GM19239 (cell line): Measurements from ENCODE around the gene RNU7-1.
A peak's percentile ranks its signal among the peaks of the same experiment; 100 is the strongest.

ENCODE experiments used
- DNase-seq: peaks from one replicate; pipeline ENCODE4 v3.0.0; 2011; ENCODE audit warnings: low spot score; ENCODE audit not compliant: insufficient read length
- FAIRE-seq: peaks from 2 replicates; lab custom pipeline; 2011; peaks lifted over from hg19 to GRCh38; lab: Jason Lieb, UNC

The RNU7-1 gene

GRCh38 chr12:6951551-6952120, 8.0 kb downstream of the RNU7-1 start:
- FAIRE-seq = no peak
- no peak for DNase-seq

DNA sequence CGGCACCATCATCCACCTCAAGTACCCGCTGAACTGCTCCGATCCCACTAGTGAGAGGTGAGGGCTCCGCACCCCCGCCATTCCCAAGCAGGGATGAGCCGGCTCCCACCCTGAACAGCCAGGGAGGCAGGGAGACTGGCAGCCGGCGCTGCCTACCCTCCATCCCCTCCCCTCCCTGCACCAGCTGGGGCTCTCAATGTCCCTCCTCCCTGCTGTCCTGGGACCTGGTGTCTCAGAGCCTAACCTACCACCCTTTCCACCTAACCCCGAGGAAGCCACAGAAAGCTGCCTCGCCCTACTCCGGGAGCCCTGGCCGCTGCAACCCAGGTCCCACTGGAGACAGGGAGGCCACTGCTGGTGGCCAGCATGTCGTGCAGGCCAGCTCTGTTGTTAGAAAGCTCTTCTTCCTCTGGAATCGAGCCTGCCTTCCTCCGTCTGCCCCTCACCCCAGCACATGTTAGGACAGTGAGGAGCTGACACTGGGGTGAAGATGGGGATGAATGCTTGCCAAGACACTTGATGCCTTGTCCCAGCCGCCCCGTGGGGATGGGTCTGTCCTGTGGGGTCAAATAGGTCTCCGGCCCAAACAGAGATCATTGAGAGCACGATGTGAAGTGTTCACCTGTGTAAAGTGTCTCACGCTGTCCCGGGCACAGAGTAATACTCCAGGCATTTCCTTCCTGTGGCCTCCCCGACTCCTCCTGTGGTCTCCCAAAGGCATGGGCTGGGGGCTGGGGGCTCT, 8.7 kb downstream of the RNU7-1 start:
- DNase-seq = no peak
- FAIRE-seq = peak; percentile 62

GRCh38 chr12:6952863-6953441, 9.3 kb downstream of the RNU7-1 start:
- DNase-seq (no peak), FAIRE-seq (no peak)

DNA sequence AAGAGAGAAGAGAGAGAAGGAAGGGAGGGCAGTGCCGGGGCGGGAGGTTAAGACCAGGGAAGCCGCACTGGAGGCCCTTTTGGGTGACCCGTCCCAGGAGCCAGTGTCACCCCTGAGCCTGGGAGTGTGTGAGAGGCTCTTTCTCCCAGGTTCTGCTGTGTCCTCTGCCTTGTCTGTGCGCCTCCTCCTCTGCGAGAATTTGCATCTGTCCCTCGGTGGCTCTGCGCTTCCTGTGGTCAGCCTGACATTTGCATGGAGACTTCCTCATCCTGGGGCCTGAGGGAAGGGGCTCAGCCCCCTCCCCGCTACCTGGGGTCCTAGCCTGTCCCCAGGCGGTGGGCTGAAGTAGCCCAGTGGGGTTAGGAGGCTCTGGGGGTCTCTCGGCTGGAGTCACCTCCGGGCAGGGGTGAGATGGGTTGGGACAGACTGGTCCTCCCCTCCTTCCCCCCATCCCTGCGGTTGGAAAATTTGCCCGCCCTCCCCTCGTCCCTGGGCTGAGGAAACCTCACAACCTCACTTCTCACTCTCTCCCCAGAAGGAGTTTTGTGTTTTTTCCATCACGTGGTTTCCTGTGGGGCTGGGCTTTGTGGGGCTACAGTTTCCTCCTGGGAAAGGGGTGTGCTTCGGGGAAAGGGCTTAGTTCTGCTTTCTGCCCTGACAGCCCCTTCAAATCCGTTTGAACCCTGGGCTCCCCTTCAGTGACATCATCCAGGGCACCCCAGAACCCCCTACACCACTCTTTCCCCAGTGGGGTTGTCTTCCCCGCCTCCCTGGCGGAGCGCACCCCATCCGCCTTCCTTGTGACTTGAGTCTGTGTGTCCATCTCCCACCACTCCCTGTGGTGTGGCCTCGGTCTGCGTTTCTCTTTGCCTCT, 10.1 kb downstream of the RNU7-1 start:
- FAIRE-seq = peak; percentile 100
- DNase-seq = no peak

DNA sequence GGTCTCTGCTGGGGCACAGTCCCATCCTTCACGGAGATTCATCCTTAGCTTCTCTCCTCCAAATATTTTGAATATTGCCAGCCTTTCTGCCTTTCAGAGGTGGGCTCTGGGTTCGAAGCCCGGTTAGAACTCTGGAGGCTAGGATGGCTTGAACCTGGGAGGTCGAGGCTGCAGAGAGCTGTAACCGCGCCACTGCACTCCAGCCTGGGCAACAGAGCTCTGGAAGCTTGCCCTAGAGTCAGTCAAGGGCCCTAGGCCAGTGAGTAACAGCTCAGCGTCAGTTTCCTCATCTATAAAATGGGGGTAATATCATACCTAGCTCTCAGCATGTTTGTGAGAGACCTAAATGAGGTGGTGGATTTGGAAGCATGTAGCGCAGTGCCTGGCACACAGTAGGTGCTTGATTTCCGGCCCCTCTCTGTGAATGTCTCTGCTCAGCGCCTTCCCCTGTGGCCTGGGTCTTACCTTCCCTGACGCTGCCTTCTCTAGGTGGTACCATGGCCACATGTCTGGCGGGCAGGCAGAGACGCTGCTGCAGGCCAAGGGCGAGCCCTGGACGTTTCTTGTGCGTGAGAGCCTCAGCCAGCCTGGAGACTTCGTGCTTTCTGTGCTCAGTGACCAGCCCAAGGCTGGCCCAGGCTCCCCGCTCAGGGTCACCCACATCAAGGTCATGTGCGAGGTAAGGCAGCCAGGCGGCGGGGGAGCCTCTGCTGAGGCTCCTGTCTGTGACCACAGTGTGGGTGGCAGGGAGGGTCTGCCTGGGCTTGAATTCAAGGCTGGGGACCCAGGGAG, 10.9 kb downstream of the RNU7-1 start:
- no peak for DNase-seq
- FAIRE-seq = no peak

DNA sequence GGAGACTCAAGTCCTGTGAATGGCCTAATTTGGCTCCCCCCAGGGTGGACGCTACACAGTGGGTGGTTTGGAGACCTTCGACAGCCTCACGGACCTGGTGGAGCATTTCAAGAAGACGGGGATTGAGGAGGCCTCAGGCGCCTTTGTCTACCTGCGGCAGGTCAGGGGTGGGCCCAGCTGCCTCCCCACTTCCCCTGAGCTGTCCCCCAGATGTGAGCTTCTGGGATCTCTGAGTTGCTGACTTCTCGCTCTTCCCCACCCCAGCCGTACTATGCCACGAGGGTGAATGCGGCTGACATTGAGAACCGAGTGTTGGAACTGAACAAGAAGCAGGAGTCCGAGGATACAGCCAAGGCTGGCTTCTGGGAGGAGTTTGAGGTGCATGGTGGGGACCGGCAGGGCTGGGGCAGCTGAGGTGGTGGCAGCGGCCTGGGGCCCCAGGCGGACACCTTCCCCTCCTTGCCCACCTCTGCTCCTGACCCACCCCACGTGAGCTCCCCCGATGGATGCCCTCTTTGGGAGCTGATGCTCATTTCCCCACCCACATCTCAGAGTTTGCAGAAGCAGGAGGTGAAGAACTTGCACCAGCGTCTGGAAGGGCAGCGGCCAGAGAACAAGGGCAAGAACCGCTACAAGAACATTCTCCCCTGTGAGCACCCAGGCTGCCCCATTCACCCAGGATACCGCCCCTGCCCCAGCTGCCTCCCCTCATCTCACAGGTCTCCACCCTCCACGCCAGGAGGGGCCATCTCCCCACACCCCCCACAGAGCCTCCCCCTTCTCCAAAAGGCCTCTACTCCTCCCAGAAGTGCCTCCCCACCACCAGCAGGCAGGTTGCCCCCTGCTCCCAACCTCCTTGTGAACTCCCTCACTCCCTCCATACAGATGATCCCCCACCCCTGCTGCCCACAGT, 11.7 kb downstream of the RNU7-1 start:
- DNase-seq = no peak
- peak; percentile 90 for FAIRE-seq

GRCh38 chr12:6956021-6956727, 12.6 kb downstream of the RNU7-1 start:
- peak; percentile 78 for FAIRE-seq
- DNase-seq = no peak

DNA sequence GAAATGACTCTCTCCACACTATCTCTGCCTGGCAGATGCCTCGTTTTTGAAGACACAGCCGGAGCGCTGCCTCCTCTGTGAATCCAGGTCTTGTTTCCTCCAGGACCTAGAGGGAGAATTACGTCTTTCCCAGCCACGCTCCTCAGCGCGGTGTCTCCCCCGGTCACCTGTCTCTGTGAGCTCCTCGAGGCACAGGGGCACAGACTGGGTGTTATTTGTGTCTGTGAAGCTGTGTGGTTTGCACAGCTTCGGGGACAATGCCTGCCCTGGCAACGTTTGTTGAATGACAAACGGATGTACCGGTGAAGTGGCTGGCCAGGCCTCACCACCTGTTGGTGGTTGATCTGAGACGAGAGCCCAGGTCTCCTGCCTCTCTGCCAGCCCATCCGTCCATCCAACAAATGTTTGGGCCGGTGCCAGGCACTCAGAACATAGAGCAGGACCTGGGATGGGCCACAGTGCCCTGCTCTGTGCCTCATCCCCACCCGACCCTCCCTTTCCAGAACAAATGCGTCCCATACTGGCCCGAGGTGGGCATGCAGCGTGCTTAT, 13.6 kb downstream of the RNU7-1 start:
- FAIRE-seq = peak; percentile 53
- no peak for DNase-seq

DNA sequence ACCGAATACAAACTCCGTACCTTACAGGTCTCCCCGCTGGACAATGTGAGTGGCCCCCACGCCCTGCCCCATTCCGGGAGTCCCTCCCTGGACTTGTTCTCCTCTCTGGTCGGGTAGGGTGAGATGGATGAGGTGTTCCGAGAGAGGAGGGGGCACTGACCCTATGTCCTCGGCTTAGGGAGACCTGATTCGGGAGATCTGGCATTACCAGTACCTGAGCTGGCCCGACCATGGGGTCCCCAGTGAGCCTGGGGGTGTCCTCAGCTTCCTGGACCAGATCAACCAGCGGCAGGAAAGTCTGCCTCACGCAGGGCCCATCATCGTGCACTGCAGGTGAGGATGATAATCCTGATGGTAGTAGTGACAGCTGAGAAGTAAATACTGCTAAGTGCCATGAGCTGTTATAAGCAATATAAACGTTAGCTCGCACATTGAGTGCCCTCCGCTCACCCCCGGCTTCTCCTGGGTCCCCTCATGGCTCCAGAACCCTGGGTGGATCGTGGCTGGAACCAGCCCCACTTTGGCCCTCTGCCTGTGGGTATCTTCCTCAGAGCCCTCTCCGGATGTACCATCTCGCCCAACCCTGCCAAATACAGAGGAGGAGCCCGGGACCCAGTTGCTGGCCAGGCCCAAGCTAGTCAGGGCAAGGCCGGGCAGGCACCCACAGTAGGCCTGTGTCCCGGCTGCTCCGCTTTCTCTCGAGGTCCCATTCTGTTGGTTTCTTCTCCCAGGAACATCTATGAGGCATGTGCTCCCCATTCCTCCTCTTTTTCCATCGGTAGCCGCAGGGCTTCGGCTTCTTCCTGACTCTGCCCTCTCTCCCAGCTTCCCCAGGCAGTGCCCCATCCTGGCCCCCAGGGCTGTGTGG, 14.4 kb downstream of the RNU7-1 start:
- DNase-seq (no peak), FAIRE-seq (peak; percentile 67)

DNA sequence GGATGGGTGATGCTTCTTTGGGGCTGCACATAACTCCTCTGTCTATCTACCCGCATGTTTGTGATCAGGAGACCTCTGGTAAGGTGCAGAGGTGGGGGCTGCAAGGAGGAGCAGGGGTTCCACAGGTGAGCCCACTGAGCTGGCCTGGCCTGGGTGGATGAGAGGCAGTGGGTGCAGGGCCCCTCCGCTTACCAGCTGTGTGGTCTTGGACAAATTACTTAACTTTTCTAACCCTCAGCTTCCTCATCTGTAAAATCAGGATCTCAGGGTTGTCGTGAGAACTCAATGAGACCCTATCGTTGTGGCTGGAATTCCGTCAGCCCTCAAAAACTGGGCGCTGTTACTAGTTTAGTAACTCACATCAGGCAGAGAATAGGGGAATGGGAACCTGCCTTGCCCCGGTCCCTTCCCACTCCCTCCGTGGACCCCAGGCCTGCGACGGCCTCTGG, 15.0 kb downstream of the RNU7-1 start:
- no peak for FAIRE-seq
- no peak for DNase-seq

- DNase-seq (no peak), FAIRE-seq (peak; percentile 97)
Observed at GRCh38 chr12:6959058-6959804, 15.6 kb downstream of the RNU7-1 start.

DNA sequence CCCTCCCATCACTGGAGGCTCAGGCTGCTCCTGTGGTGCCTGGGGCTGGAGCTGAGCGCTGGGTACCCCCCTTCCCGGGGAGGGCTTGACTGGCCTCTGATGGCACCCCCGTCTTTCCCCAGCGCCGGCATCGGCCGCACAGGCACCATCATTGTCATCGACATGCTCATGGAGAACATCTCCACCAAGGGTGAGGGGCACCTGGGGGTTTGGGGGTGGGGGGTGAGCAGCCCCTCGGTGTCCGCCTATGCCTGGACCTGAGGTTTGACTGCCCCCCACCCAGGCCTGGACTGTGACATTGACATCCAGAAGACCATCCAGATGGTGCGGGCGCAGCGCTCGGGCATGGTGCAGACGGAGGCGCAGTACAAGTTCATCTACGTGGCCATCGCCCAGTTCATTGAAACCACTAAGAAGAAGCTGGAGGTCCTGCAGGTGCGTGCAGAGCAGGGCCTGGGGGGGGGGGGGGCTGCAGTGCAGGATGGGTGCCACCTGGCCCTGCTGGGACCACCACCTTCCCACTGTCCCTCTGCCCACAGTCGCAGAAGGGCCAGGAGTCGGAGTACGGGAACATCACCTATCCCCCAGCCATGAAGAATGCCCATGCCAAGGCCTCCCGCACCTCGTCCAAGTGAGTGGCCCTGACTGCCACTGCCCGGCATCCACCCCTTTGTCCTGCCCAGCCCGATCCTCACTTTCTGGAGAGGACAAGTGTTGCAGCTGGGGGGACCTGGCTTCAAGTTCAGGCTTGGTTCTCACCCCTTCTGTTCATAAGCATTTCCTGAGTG, 16.4 kb downstream of the RNU7-1 start:
- no peak for FAIRE-seq
- no peak for DNase-seq

DNA sequence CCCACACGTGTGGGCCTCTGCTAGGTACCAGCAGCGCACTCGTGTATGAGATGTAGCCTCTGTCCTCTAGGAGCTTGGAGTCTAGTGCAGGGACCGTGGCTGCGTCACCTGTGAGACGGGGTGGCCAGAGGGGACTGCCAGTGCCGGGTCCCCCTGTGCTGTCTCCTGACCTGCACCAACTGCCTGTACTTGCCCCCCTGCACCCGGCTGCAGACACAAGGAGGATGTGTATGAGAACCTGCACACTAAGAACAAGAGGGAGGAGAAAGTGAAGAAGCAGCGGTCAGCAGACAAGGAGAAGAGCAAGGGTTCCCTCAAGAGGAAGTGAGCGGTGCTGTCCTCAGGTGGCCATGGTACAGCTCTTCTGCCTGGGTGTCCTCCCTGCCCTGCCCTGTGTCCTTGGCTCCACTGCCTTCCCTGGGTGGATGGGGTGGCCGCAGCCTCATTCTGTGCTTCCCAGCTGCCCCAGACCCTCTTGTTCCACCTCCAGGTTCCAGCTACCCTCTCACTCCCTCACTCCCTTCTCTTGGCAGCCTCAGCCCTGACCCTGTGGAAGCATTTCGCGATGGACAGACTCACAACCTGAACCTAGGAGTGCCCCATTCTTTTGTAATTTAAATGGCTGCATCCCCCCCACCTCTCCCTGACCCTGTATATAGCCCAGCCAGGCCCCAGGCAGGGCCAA, 17.1 kb downstream of the RNU7-1 start:
- peak; percentile 96 for FAIRE-seq
- no peak for DNase-seq

GRCh38 chr12:6961278-6961694, 17.7 kb downstream of the RNU7-1 start:
- FAIRE-seq = no peak

GRCh38 chr12:6961695-6962284, 18.2 kb downstream of the RNU7-1 start:
- FAIRE-seq = peak; percentile 92
- no peak for DNase-seq

More at GRCh38 chr12:6961278-6961694, 17.7 kb downstream of the RNU7-1 start:
- DNase-seq = no peak
